RPMI8226 (cell line): ENCODE data around the gene CLCN6.

Experiments used
- DNase-seq: peaks from one replicate; pipeline ENCODE4 v3.0.0-alpha.2; 2015

CLCN6 gene

GRCh38 chr1:11880911-11881748 is 75.1 kb downstream of the CLCN6 start:
- DNase-seq = peak; percentile 36

GRCh38 chr1:11881749-11882441 is 75.9 kb downstream of the CLCN6 start:
- no peak for DNase-seq

- peak; percentile 70 for DNase-seq
Observed at GRCh38 chr1:11882814-11883538, 77.0 kb downstream of the CLCN6 start.

- DNase-seq = no peak
Observed at GRCh38 chr1:11885916-11886315, 79.9 kb downstream of the CLCN6 start.

GRCh38 chr1:11886986-11887665 is 81.1 kb downstream of the CLCN6 start:
- no peak for DNase-seq

GRCh38 chr1:11887666-11888007 is 81.6 kb downstream of the CLCN6 start:
- no peak for DNase-seq

- DNase-seq = no peak
Observed at GRCh38 chr1:11888206-11888876, 82.3 kb downstream of the CLCN6 start.

- DNase-seq = no peak
Observed at GRCh38 chr1:11888877-11889208, 82.9 kb downstream of the CLCN6 start.

GRCh38 chr1:11891433-11892186 is 85.6 kb downstream of the CLCN6 start:
- DNase-seq = no peak
